Neuronal stem cell (in vitro differentiated cells): ENCODE data around the gene TMTC1.

ENCODE experiments used
- DNase-seq: peaks from one replicate; pipeline ENCODE4 v3.0.0-alpha.2; 2013; ENCODE audit warnings: low spot score
- H2AFZ ChIP-seq: one replicate; pipeline ENCODE4 v1.6.1; 2013; ENCODE audit warnings: mild to moderate bottlenecking, low read length, inconsistent platforms
- H2AK5ac ChIP-seq: 2 replicates; pipeline ENCODE4 v1.6.1; 2013; ENCODE audit warnings: low read depth, mild to moderate bottlenecking, inconsistent platforms, low read length, moderate library complexity, mixed read lengths
- H2BK120ac ChIP-seq: 2 replicates; pipeline ENCODE4 v1.6.1; 2013; ENCODE audit warnings: low read depth, mild to moderate bottlenecking, inconsistent platforms, low read length, moderate library complexity, mixed read lengths
- H2BK12ac ChIP-seq: one replicate; pipeline ENCODE4 v1.6.1; 2013; ENCODE audit warnings: low read length, inconsistent platforms
- H2BK15ac ChIP-seq: 2 replicates; pipeline ENCODE4 v1.6.1; 2013; ENCODE audit warnings: mild to moderate bottlenecking, low read length, inconsistent platforms, mixed read lengths
- H2BK5ac ChIP-seq: one replicate; pipeline ENCODE4 v1.6.1; 2013; ENCODE audit warnings: inconsistent platforms, mild to moderate bottlenecking, low read length, moderate library complexity
- H3K14ac ChIP-seq: one replicate; pipeline ENCODE4 v1.6.1; 2013; ENCODE audit warnings: low read length, inconsistent platforms
- H3K18ac ChIP-seq: 2 replicates; pipeline ENCODE4 v1.6.1; 2013; ENCODE audit warnings: low read length, inconsistent platforms
- H3K23ac ChIP-seq: 2 replicates; pipeline ENCODE4 v1.6.1; 2013; ENCODE audit warnings: low read depth, mild to moderate bottlenecking, mixed read lengths, low read length, inconsistent platforms; ENCODE audit not compliant: poor library complexity
- H3K27ac ChIP-seq: replicated peaks from 3 replicates; pipeline ENCODE4 v1.5.1; 2013; ENCODE audit warnings: low read length, inconsistent platforms
- H3K27me3 ChIP-seq, 3 experiments: 2 replicates each; pipeline ENCODE4 v1.6.1; 2013; ENCODE audit warnings: low read length in 3 of 3, mild to moderate bottlenecking in 2 of 3, inconsistent platforms in 1 of 3, low read depth in 1 of 3, mixed read lengths in 1 of 3, moderate library complexity in 1 of 3; ENCODE audit not compliant: control insufficient read depth in 3 of 3, insufficient read depth in 3 of 3
- H3K36me3 ChIP-seq, 2 donors: replicated peaks in 1 of 2; 2 replicates each; pipeline ENCODE4 v1.6.1; 2013; ENCODE audit warnings: low read length in 2 of 2; ENCODE audit not compliant: control insufficient read depth in 2 of 2, insufficient read depth in 2 of 2
- H3K4ac ChIP-seq: 2 replicates; pipeline ENCODE4 v1.6.1; 2013; ENCODE audit warnings: inconsistent platforms, mild to moderate bottlenecking, low read length, moderate library complexity
- H3K4me1 ChIP-seq, 2 donors: 1 replicate in 1 of 2; 2 replicates in 1 of 2; pipeline ENCODE4 v1.6.1; 2013; ENCODE audit warnings: low read length in 2 of 2, low read depth in 1 of 2; ENCODE audit not compliant: control insufficient read depth in 2 of 2, insufficient read depth in 1 of 2
- H3K4me2 ChIP-seq: one replicate; pipeline ENCODE4 v1.6.1; 2013; ENCODE audit warnings: mild to moderate bottlenecking, low read length, inconsistent platforms; ENCODE audit not compliant: insufficient read depth, poor library complexity, severe bottlenecking
- H3K4me3 ChIP-seq, 2 donors: 2 replicates each; pipeline ENCODE4 v1.5.1; 2013; ENCODE audit warnings: low read length in 2 of 2, mild to moderate bottlenecking in 2 of 2, inconsistent platforms in 1 of 2, moderate library complexity in 1 of 2
- H3K79me1 ChIP-seq: one replicate; pipeline ENCODE4 v1.6.1; 2013; ENCODE audit warnings: low read depth, mild to moderate bottlenecking, inconsistent platforms, low read length, moderate library complexity
- H3K9ac ChIP-seq: one replicate; pipeline ENCODE4 v1.6.1; 2013; ENCODE audit warnings: mild to moderate bottlenecking, low read depth, low read length, inconsistent platforms; ENCODE audit not compliant: poor library complexity
- H3K9me3 ChIP-seq, 2 donors: replicated peaks in 1 of 2; 2 replicates each; pipeline versions ENCODE3 to v1.6.1; 2013; ENCODE audit warnings: low read length in 2 of 2, mild to moderate bottlenecking in 2 of 2, inconsistent platforms in 1 of 2, low read depth in 1 of 2, mixed read lengths in 1 of 2, moderate library complexity in 1 of 2; ENCODE audit not compliant: control insufficient read depth in 2 of 2, insufficient read depth in 1 of 2
- H4K8ac ChIP-seq: one replicate; pipeline ENCODE4 v1.6.1; 2013; ENCODE audit warnings: low read depth, mild to moderate bottlenecking, inconsistent platforms, low read length, moderate library complexity
- H4K91ac ChIP-seq: one replicate; pipeline ENCODE4 v1.6.1; 2013; ENCODE audit warnings: low read length, low read depth, mild to moderate bottlenecking, inconsistent platforms; ENCODE audit not compliant: poor library complexity
- WGBS, 2 donors: extraction: QIAGEN DNeasy Blood & Tissue Kit; methylation state at CpG; one replicate each; pipeline ENCODE4 v1.1.7; 2013; ENCODE audit warnings: missing lambda C conversion rate in 2 of 2, mixed read lengths in 1 of 2; ENCODE audit not compliant: insufficient read length in 2 of 2, insufficient replicate concordance in 1 of 2; ENCODE audit errors: extremely low coverage in 2 of 2; 5-methylcytosine and 5-hydroxymethylcytosine counted together

Gene TMTC1

DNA sequence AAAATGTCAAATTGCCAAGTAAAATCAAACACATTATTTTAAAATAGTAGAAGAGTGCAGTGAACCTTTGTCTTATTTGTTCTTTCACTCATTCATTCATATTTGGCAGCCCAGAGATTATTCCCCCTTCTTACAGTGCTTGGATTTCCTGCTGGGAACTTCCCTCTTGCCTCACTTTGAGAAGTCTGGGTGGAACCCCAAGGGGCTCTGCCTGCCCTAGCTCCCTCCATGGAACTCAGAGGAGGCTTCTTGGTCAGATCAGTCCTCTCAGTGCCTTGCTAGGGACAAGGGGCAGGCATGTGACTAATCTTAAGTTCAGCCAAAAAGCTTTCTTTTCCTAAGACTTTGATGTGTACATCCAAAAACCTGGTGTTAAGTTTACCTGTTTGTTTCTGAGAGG lies 201.6 kb downstream of the TMTC1 start:
- Histone ChIP-seq H3K9ac (no peak overlapping the region), H3K9me3 (no peaks in the 10 kb centered on the region), H3K4me1 (no peaks in the 10 kb centered on the region), H2BK15ac (no peak overlapping the region), H3K4me2 (no peak overlapping the region), H3K4me3 (no peak overlapping the region), H2BK12ac (no peak overlapping the region), H3K4ac (no peak overlapping the region), H3K18ac (no peak overlapping the region), H2BK5ac (no peak overlapping the region), H3K14ac (no peak overlapping the region), H3K27ac (no peak overlapping the region), H3K27me3 (no peaks in the 10 kb centered on the region), H2AK5ac (no peak overlapping the region), H4K91ac (no peak overlapping the region), H4K8ac (no peak overlapping the region), H2AFZ (no peak overlapping the region), H2BK120ac (no peak overlapping the region), H3K23ac (no peak overlapping the region), H3K79me1 (no peaks in the 10 kb centered on the region), H3K36me3 (peaks cover 0 to 15% of the 10 kb centered on the region in 2 donors)
- no peak for DNase-seq

DNA sequence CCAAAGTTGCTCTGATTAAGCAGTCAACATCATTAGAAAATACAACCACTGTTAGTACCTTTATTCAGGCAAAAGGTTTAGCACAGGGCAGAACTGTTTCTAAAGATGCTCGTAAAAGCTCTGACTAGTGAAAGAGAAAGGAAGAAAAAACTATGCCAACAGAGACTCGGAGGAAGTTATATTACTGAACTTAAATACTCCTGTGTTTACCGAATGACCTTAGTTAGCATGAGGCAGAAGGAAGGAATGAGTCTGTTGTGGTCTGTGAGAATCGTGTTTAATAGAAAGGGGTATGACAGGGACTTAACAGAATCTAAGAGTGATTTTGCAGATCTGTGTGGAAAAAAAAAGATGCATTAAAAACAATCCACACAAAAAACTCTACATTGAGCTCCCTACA lies 202.1 kb downstream of the TMTC1 start:
- Histone ChIP-seq H3K27ac (no peak overlapping the region), H3K18ac (no peak overlapping the region), H2BK12ac (no peak overlapping the region), H4K8ac (no peak overlapping the region), H3K79me1 (no peaks in the 10 kb centered on the region), H3K9me3 (no peaks in the 10 kb centered on the region), H3K9ac (no peak overlapping the region), H4K91ac (no peak overlapping the region), H2BK15ac (no peak overlapping the region), H2BK120ac (no peak overlapping the region), H2AFZ (no peak overlapping the region), H3K27me3 (no peaks in the 10 kb centered on the region), H3K36me3 (peaks cover 0 to 19% of the 10 kb centered on the region in 2 donors), H3K4me3 (no peak overlapping the region), H3K4me2 (no peak overlapping the region), H3K4me1 (no peaks in the 10 kb centered on the region), H3K14ac (no peak overlapping the region), H3K23ac (no peak overlapping the region), H3K4ac (no peak overlapping the region), H2BK5ac (no peak overlapping the region), H2AK5ac (no peak overlapping the region)
- no peak for DNase-seq
- no CpG with 5 or more reads among the region's 4 CpGs for WGBS, 2 donors

GRCh38 chr12:29580971-29581370 lies 202.8 kb downstream of the TMTC1 start:
- H3K4me1 ChIP-seq = no peaks in the 10 kb centered on the region
- no peak overlapping the region for H3K4me2 ChIP-seq
- H3K9ac ChIP-seq = no peak overlapping the region
- no peak overlapping the region for H3K14ac ChIP-seq
- H2AFZ ChIP-seq = no peak overlapping the region
- no peak for DNase-seq
- H2BK12ac ChIP-seq = no peak overlapping the region
- H2BK5ac ChIP-seq = no peak overlapping the region
- H4K8ac ChIP-seq = no peak overlapping the region
- no peaks in the 10 kb centered on the region for H3K9me3 ChIP-seq
- no peaks in the 10 kb centered on the region for H3K79me1 ChIP-seq
- no peak overlapping the region for H2BK120ac ChIP-seq
- no peak overlapping the region for H3K23ac ChIP-seq
- H3K4me3 ChIP-seq = no peak overlapping the region
- no peak overlapping the region for H3K4ac ChIP-seq
- H3K27me3 ChIP-seq = no peaks in the 10 kb centered on the region
- no peak overlapping the region for H3K18ac ChIP-seq
- no peak overlapping the region for H2AK5ac ChIP-seq
- H3K27ac ChIP-seq = no peak overlapping the region
- peaks cover 0 to 25% of the 10 kb centered on the region in 2 donors for H3K36me3 ChIP-seq
- H4K91ac ChIP-seq = no peak overlapping the region
- no peak overlapping the region for H2BK15ac ChIP-seq
- no CpG with 5 or more reads among the region's 1 CpG for WGBS, 2 donors

DNA sequence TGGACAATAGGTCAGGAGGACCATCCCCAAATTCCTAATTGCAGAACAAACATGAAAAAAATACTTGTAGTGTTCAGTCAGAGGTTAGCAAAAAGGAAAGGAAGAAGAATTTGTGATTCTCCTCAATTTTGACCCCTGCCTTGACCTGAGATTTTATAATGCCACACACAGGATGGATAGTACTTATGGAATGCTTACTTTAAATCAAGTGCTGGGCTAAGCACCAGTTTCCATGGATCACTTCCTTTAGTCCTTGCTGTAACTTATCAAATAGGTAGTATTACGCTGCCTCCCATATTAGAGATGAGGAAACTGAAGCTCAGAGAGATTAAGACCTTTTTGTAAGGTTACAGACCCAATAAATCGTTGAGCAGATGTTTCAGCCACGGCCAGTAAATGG lies 205.0 kb downstream of the TMTC1 start:
- no peaks in the 10 kb centered on the region for H3K4me1 ChIP-seq
- no peak overlapping the region for H3K18ac ChIP-seq
- no peak overlapping the region for H2AFZ ChIP-seq
- no peak overlapping the region for H4K91ac ChIP-seq
- H2BK15ac ChIP-seq = no peak overlapping the region
- peaks cover 0 to 28% of the 10 kb centered on the region in 2 donors for H3K36me3 ChIP-seq
- H3K9ac ChIP-seq = no peak overlapping the region
- no peak overlapping the region for H3K27ac ChIP-seq
- H3K27me3 ChIP-seq = no peaks in the 10 kb centered on the region
- H3K23ac ChIP-seq = no peak overlapping the region
- H2BK12ac ChIP-seq = no peak overlapping the region
- H2AK5ac ChIP-seq = no peak overlapping the region
- no peaks in the 10 kb centered on the region for H3K9me3 ChIP-seq
- no peak overlapping the region for H4K8ac ChIP-seq
- H2BK120ac ChIP-seq = no peak overlapping the region
- no peak overlapping the region for H2BK5ac ChIP-seq
- no peak overlapping the region for H3K14ac ChIP-seq
- no peak overlapping the region for H3K4ac ChIP-seq
- no peak for DNase-seq
- H3K4me3 ChIP-seq = no peak overlapping the region
- H3K79me1 ChIP-seq = no peaks in the 10 kb centered on the region
- no peak overlapping the region for H3K4me2 ChIP-seq
- WGBS, 2 donors = no CpG with 5 or more reads among the region's 3 CpGs
